ENCODE measurements around the gene TAF11L8. TPM values are rescaled to one million over a fixed set of nuclear protein-coding genes. Genes with fewer than 3 reads are reported as not detected.
"Not testable (repeated sequence)": the region's sequence is repeated elsewhere in the genome, so short reads cannot be mapped to it uniquely, and the experiment has no call there.

TAF11L8 gene
- total RNA-seq (not detected), polyA plus RNA-seq (not detected)
- long read RNA-seq, donor 1 = 0 reads
- long read RNA-seq, donor 2 = 0 reads

DNA sequence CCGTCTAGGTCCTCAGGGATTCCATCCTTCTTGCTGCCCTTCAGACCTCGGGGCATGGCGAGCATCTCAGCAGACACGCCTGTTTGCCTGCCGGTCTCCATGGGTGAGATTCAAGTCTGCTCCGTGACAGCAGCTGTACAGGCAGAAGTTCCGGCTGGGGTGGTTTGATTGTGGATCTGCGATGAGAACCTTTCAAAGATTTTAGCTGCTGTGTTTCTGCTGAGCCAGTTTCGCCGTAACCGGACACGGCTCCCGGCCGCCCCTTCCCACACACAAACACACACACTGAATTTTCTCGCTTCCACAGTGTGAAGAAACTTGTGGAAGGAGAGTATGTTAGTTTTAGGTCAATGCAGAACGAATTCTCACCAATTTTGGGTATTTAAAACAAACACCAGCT, at the start of gene TAF11L8:
Gene TAF11L8 (minus strand): TSS at position 101 of the 400 bp plus-strand sequence.
- H3K27me3 ChIP-seq (ENCODE audit: insufficient read depth in 3 of 3, low read length in 2 of 3); DNase-seq; H3K9me3 ChIP-seq; H3K4me1 ChIP-seq; ATAC-seq; H3K27ac ChIP-seq; H3K4me3 ChIP-seq; H3K36me3 ChIP-seq (ENCODE audit: insufficient read depth in 1 of 2, low read depth in 1 of 2); intact Hi-C loops (cut with DNase I): not testable (repeated sequence)
- WGBS, 3 donors = no CpG with 5 or more reads among the region's 16 CpGs

- Histone ChIP-seq H3K4me3 (no peak within 1 kb of the TSS), H3K27ac (no peak within 1 kb of the TSS), H3K27me3 (ENCODE audit: insufficient read depth in 3 of 3, low read length in 2 of 3) (no peaks in the 10 kb centered on the region), H3K4me1 (no peaks in the 10 kb centered on the region), H3K36me3 (ENCODE audit: insufficient read depth in 1 of 2, low read depth in 1 of 2) (no peaks in the 10 kb centered on the region), H3K9me3 (no peaks in the 10 kb centered on the region)
- intact Hi-C loops (cut with DNase I) = no loop called here
- TF ChIP-seq CTCF (IDR thresholded peaks at IDR 0.05) = no peak
- 84 to 88% (median 85%) methylated on average over 5 of the region's 5 CpGs for WGBS, 3 donors
- DNase-seq = no peak
- no peak for ATAC-seq
These were observed 43.4 kb upstream of the TAF11L8 start, which contains the start of gene TAF11L14 for GRCh38 chr5:17634160-17634559. Gene TAF11L14, plus strand, starts transcription at chr5:17634460.

DNA sequence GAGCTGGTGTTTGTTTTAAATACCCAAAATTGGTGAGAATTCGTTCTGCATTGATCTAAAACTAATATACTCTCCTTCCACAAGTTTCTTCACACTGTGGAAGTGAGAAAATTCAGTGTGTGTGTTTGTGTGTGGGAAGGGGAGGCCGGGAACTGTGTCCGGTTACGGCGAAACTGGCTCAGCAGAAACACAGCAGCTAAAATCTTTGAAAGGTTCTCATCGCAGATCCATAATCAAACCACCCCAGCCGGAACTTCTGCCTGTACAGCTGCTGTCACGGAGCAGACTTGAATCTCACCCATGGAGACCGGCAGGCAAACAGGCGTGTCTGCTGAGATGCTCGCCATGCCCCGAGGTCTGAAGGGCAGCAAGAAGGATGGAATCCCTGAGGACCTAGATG, 41.0 kb upstream of the TAF11L8 start, which contains the start of gene TAF11L13:
Gene TAF11L13 (plus strand): TSS at position 301 of the 400 bp plus-strand sequence.
- ATAC-seq = not testable (repeated sequence)

GRCh38 chr5:17625686-17626085, 34.9 kb upstream of the TAF11L8 start:
- DNase-seq (no peak), ATAC-seq (no peak)
- intact Hi-C loops (cut with DNase I) = no loop called here
- Histone ChIP-seq H3K27me3 (ENCODE audit: insufficient read depth in 3 of 3, low read length in 2 of 3) (no peaks in the 10 kb centered on the region), H3K4me1 (no peaks in the 10 kb centered on the region), H3K4me3 (no peak overlapping the region), H3K9me3 (no peaks in the 10 kb centered on the region), H3K27ac (no peak overlapping the region), H3K36me3 (ENCODE audit: insufficient read depth in 1 of 2, low read depth in 1 of 2) (no peaks in the 10 kb centered on the region)
- no peak for TF ChIP-seq CTCF (IDR thresholded peaks at IDR 0.05)
- WGBS, 3 donors = 86 to 93% (median 91%) methylated on average over 11 of the region's 11 CpGs

More for the DNA sequence above, 41.0 kb upstream of the TAF11L8 start, which contains the start of gene TAF11L13:
- H3K4me3 ChIP-seq; H3K4me1 ChIP-seq; H3K27me3 ChIP-seq (ENCODE audit: insufficient read depth in 3 of 3, low read length in 2 of 3); H3K27ac ChIP-seq; DNase-seq; H3K36me3 ChIP-seq (ENCODE audit: insufficient read depth in 1 of 2, low read depth in 1 of 2); intact Hi-C loops (cut with DNase I); H3K9me3 ChIP-seq: not testable (repeated sequence)
- WGBS, 3 donors = 73 to 82% (median 78%) methylated on average over 8 to 9 of the region's 12 CpGs

GRCh38 chr5:17620627-17621026, 29.9 kb upstream of the TAF11L8 start:
- no peaks in the 10 kb centered on the region for H3K27me3 ChIP-seq (ENCODE audit: insufficient read depth in 3 of 3, low read length in 2 of 3)
- no peaks in the 10 kb centered on the region for H3K4me1 ChIP-seq
- H3K36me3 ChIP-seq (ENCODE audit: insufficient read depth in 1 of 2, low read depth in 1 of 2) = no peaks in the 10 kb centered on the region
- H3K9me3 ChIP-seq = no peaks in the 10 kb centered on the region
- 80 to 84% (median 82%) methylated on average over 17 of the region's 17 CpGs for WGBS, 3 donors
- ATAC-seq (no peak), DNase-seq (no peak)
- intact Hi-C loops (cut with DNase I) = no loop called here
- TF ChIP-seq CTCF (IDR thresholded peaks at IDR 0.05) = no peak
- H3K4me3 ChIP-seq = no peak overlapping the region
- H3K27ac ChIP-seq = no peak overlapping the region

DNA sequence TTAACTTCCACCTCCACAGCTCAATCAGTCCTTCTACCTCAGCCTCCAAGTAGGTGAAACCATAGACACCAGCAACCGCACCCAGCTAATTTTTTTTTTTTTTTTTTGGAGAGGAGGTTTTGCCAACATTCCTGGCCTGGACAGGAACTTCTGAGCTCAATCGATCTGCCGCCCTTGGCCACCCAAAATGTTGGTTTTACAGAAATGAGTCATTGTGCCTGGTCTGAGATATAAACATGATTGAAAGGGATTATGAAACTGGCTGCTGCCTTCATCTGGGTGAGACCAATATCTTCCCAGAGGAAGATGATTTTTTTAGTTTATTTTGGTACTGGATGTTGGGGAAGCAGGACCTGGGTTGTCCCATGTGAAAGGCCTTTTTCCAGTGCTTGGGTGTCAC, 28.6 kb upstream of the TAF11L8 start:
- no peak for DNase-seq
- intact Hi-C loops (cut with DNase I) = no loop called here
- H3K4me1 ChIP-seq = no peaks in the 10 kb centered on the region
- no peaks in the 10 kb centered on the region for H3K9me3 ChIP-seq
- H3K4me3 ChIP-seq = no peak overlapping the region
- no peak overlapping the region for H3K27ac ChIP-seq
- no peak for ATAC-seq
- H3K36me3 ChIP-seq (ENCODE audit: insufficient read depth in 1 of 2, low read depth in 1 of 2) = no peaks in the 10 kb centered on the region
- WGBS, 3 donors = 74 to 86% (median 78%) methylated on average over 3 of the region's 3 CpGs
- no peaks in the 10 kb centered on the region for H3K27me3 ChIP-seq (ENCODE audit: insufficient read depth in 3 of 3, low read length in 2 of 3)
- TF ChIP-seq CTCF (IDR thresholded peaks at IDR 0.05) = no peak
